ENCODE data around the gene ATXN2.
A peak's percentile ranks its signal among the peaks of the same experiment; 100 is the strongest.
"Not testable (repeated sequence)": the region's sequence is repeated elsewhere in the genome, so short reads cannot be mapped to it uniquely, and the experiment has no call there.

The ATXN2 gene

DNA sequence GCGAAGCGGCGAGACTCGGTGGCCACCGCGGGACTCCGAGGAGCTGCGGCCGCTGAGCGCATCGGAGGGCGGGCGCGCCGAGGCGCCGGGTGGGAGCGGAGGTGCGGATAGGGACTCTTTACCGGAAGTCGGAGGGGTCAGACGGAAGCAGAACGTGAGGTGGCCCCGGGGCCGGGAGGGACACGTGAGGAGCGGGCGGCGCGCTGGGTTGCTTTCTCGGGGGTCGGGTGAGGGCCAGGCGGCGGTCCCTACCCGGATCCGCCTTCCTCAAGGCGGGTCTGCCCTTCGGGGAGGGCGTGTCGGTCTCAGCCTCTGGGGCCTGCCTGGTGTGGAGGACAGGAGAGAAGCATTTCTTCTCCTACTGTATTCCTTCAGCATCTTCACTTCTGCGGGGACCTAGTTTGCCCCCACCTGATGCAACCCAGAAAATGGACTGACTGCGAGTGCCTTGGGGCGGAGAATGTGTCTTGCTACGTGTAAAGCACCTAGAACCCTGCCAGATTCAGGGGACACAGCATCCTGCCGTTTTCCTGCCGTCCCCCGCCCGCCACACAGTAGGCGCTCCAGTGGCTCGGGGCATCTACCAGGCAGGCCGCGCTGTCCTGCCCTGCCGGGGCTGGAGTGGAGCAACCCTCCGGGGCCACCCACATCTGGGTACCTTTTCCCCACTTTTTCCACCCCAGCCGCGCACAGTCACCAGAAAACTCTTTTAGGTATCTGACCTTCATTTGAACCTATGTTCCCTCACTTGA, 514 bp upstream of the ATXN2 start:
- peak; percentile 70 for DNase-seq

DNA sequence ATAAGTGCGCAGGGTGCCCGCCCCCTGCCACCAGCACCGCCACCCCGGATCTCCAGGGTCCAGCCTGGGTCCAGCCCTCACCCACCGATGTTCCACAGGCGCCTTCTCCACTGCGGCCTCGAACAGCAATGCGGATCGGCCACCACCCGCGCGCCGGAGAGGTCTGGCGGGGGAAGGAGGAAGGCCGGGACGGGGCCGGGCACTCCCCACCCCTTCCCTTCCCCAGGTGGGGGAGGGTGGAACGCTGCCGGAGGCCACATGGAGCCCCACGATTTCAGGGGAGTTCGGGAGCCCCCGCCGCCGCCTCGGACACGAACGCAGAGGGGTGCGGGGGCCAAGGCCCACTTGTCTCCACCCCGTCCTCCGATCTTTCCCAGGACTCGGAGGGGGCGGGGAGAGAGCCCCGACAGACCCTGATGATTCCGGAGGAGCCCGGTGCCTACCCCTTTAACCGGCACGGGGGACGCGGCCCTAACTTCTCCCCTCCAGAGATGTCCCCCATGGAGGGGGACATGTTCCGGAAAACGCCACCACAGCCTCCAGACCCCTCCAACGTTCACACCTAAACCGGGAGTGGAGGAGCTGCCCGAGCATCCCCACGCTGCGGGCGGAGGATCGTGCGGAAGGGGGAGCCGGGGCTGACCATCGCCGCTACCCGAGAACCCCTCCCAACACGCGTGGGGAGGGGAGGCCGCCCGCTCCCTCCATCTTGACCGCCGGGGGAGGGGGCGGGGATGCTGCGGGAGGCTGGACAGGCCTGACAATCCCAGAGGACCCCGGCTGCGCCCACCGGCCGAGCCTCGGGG, 1.1 kb downstream of the ATXN2 start:
- peak; percentile 9 for DNase-seq

DNA sequence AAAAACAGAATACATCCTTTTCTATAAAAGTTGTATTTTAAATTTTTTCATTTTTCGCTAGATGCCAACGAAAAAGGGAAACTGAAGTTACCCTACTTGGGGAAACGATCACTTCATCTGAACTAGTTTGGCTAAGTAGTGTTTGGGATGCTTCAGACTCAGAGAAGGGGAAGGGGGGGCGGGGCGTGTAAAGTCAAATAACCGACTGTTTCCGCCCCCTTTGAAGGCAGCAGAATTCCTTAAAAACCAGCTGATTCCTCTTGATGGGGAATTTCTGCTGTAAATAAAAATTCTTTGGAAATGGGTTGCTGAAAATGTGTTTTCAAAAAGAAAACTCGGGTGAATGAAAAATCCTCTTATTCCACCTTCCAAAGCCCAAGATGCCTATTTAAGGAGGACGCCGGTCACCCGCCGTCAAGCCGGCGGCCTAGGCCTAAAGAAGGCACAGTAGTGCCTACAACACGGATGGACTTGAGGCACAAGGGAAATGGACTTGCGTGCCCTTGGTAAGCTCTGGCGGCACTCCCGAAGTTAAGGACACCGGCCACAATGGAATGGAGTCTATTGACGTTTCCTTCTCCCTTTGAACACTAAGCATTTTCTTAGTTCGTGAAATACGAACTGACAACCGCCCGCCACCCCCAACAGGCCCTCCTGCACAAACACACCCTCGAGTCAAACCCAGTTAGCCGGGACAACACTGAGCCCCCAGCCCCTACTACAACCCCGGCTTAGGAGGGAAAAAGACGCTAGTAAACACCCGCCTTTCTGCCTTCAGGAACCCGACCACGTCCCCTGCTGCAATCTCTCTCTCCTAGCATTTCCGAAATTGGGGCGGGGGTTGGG, 1.9 kb downstream of the ATXN2 start:
- DNase-seq: no peak

DNA sequence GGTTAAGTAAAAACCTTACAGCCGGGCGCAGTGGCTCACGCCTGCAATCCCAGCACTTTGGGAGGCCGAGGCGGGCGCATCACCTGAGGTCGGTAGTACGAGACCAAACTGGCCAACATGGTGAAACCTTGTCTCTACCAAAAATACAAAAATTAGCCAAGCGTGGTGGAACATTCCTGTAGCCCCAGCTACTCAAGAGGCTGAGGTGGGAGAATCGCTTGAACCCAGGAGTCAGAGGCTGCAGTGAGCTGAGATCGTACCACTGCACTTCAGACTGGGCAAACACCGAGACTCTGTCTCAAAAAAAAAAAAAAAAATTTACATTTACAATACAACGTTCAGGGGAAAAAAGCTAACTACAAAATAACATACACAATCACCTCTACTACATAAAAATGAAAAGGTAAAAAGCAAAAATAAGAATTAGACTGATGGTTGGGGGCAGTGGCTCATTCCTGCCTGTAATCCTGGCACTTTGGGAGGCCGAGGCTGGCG, 3.7 kb downstream of the ATXN2 start:
- DNase-seq: not testable (repeated sequence)

DNA sequence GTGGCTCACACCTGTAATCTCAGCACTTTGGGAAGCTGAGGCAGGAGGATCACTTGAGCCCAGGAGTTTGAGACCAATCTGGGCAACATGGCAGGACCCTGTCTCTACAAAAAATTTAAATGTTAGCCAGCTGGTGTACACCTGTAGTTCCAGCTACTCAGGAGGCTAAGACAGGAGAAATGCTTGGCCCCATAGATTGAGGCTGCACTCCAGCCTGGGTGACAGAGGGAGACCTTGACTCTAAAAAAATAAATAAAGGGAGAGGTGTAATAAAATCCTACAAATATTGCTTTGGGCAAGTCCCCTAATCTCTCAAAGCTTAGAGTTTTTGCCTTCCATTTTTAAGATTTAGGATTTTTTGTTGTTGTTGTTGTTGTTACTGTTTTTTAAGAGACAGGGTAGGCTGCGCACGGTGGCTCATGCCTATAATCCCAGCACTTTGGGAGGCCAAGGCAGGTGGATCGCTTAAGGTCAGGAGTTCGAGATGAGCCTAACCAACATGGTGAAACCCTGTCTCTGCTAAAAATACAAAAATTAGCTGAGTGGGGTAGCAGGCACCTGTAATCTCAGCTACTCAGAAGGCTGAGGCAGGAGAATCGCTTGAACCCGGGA, 7.6 kb downstream of the ATXN2 start:
- not testable (repeated sequence) for DNase-seq

DNA sequence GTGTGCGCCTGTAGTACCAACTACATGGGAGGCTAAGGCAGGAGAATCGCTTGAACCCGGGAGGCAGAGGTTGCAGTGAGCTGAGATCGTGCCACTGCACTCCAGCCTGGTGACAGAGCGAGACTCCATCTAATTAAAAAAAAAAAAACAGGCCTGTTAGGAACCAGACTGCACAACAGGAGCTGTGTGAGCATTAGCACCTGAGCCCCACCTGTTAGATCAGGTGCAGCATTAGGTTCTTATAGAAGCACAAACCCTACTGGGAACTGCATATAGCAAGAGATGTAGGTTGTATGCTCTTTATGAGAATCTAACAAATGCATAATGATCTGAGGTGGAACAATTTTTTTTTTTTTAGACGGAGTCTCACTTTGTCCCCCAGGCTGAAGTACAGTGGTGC, 8.6 kb downstream of the ATXN2 start:
- DNase-seq: no peak

DNA sequence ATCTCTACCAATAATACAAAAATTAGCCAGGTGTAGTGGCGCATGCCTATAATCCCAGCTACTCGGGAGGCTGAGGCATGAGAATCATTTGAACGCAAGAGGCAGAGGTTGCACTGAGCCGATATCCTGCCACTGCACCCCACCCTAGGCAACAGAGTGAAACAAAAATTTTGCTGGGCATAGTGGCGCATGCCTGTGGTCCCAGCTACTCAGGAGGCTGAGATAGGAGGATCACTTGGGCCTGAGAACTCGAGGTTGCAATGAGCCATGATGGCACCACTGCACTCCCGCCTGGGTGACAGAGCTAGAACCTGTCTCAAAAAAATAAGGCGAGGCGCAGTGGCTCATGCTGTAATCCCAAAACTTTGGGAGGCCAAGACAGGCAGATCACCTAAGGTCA, 9.5 kb downstream of the ATXN2 start:
- DNase-seq: no peak

DNA sequence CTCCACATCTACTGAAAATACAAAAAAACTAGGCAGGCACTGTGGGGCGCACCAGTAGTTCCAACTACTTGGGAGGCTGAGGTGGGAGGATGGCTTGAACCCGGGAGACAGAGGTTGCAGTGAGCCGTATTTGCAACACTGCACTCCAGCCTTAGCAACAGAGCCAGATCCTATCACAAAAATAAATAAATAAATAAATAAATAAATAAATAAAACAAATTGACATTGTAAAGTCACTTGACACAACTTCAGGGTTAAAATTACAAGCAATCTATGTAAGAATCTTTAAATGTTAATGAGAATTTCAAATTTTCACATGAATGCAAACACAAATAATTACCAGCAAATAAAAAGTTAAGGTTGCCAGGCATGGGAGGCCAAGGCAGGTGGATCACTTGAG, 11.1 kb downstream of the ATXN2 start:
- no peak for DNase-seq

DNA sequence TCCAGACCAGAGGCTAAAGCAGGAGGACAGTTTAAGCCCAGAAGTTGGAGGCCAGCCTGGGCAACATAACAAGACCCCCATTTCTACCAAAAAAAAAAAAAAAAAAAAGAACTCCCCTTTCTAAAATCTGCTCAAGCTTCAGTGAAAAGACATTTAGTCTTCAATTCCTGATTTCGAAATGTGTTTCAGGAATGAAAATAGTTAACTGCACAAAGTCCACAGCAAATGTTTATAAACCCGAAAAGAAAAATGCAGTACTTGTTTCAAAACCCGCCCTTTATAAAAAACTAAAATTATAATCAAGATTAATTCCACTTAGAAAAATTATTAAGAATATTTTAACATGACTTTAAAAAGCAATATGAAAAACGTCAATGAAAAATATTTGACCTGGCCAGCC, 12.1 kb downstream of the ATXN2 start:
- no peak for DNase-seq

DNA sequence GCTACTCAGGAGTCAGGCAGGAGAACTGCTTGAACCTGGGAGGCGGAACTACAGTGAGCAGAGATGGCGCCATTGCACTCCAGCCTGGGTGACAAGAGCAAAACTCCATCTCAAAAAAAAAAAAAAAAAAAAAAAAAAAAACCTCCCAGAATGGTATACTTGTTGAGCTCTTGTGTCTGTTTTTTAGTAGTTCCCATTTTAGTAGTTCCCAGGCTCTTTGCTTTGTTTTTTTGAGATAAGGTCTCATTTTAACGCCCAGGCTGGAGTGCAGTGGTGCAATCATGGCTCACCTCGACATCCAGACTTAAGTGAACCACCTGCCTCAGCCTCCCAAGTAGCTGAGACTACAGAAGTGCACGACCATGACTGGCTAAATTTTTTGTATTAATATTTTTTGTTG, 13.4 kb downstream of the ATXN2 start:
- no peak for DNase-seq

DNA sequence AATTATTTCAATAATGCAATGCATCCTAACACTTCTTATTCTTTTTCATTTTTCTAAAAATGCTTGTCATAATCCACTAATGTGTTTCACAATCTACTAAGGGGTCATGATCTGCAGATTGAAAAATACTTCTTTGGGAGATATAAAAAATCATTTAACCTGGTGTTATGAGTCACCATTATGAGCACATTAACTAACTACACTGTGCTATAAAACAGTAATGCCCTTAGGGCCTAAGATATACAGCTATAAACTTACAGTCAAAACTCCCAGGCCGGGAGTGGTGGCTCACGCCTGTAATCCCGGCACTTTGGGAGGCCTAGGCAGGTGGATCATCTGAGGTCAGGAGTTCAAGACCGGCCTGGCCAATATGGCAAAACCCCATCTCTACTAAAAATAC, 14.2 kb downstream of the ATXN2 start:
- DNase-seq: no peak

DNA sequence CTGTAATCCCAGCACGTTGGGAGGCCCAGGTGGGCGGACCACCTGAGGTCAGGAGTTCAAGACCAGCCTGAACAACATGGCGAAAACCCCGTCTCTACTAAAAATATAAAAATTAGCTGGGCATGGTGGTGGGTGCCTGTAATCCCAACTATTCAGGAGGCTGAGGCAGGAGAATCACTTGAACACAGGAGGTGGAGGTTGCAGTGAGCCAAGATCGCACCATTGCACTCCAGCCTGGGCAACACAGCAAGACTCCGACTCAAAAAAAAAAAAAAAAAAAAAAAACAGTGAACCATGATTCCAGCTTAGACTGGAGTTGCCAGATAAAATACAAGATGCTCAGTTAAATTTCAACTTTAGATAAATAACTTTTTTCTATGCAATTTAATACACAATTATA, 15.6 kb downstream of the ATXN2 start:
- DNase-seq: not testable (repeated sequence)

DNA sequence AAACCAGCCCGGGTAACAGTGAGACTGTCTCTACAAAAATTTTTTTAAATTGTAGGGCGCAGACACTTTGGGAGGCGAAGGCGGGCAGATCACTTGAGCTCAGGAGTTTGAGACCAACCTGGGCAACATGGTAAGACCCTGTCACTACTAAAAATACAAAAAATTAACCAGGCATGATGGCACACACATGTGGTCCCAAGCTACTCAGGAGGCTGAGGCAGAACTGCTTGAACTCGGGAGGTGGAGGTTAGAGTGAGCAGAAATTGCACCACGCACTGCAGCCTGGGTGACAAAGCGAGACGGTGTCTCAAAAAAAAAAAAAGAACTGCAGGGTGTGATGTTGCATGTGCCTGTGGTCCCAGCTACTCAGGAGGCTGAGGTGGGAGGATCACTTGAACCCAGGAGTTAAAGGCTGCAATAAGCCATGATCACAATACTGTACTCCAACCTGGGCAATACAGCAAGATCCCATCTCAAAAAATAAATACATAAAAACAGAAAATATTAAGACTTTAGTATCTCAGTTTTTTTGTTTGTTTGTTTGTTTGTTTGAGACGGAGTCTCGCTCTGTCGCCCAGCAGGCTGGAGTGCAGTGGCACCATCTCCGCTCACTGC, 16.9 kb downstream of the ATXN2 start:
- DNase-seq: no peak

DNA sequence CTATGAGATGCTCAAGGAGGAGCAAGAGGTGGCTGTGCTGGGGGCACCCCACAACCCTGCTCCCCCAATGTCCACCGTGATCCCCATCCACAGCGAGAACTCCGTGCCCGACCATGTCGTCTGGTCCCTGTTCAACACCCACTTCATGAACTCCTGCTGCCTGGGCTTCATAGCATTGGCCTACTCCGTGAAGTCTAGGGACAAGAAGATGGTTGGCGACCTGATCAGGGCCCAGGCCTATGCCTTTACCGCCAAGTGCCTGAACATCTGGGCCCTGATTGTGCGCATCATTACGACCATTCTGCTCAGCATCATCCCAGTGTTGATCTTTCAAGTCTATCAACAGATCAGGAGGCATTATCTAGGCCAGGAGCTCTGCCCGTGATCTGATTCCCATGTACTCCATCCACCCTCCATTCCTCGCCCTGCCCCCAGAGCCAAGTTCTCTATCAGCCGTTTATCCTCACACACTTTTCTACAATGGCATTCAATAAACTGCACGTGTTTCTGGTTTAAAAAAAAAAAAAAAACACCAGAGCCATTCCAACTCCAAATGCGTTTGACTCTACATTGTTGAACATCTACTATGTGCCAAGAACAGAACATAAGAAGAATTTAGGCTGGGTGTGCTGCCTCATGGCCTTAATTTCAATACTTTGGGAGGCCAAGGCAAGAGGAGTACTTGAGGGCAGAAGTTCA, 17.5 kb downstream of the ATXN2 start:
- DNase-seq: no peak

DNA sequence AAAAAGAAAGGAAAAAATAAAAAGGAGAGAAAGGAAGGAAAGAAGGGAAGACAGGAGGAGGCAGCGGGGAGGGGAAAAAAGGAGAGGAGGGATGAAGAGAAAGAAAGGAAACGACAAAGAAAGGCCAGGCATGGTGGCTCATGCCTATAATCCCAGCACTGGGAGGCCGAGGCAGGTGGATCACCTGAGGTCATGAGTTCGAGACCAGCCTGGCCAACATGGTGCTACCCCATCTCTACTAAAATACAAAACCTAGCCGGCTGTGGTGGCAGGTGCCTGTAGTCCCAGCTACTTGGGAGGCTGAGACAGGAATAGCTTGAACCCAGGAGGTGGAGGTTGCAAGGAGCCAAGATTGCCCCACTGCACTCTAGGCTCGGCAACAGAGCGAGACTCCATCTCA, 18.4 kb downstream of the ATXN2 start:
- no peak for DNase-seq

DNA sequence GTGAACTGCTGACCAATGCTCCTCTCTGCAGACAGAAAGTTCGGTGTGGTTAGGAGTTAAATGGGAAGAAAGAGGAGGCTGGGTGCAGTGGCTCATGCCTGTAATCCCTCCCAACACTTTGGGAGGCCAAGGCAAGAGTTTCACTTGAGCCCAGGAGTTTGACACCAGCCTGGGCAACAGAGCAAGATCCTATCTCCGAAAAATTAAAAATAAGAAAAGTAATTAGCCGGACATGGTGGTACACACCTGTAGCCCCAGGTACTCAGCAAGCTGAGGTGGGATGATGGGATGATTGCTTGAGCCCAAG, 19.0 kb downstream of the ATXN2 start:
- DNase-seq: no peak

DNA sequence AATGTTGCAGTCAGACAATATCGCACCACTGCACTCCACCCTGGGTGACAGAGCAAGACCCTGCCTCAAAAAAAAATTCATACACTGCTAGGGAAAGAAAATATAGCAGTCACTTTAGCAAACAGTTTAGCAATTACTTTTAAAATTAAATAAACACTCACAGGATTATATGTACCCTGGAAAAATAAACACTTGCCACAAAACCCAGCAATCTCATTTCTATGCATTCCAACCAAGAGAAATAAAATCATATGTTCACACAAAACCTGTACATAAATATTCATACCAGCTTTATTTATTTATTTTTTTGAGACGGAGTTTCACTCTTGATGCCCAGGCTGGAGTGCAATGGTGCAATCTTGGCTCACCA, 20.2 kb downstream of the ATXN2 start:
- no peak for DNase-seq

DNA sequence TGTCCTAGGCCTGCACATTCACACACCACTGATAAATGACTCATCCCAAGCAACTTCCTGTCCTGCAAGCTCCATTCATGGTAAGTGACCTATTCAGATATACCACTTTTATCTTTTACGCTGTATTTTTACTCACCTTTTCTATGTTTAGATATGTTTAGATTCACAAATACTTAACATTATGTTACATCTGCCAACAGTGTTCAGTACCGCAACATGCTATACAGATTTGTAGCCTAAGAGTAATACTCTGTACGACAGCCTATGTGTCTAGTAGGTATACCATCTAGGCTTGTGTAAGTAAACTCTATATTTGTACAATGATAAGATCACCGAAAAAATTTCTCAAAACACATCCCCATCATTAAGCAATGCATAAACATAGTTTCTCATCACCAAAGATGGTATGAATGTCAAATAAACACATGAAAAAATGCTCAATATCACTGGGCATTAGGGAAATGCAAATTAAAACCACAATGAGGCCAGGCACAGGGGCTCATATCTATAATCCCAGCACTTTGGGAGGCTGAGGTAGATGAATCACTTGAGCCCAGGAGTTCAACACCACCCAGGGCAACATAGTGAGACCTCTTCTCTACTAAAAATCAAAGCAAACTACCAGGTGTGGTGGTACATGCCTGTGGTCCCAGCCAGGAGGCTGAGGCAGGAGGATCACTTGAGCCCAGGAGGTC, 20.7 kb downstream of the ATXN2 start:
- no peak for DNase-seq

DNA sequence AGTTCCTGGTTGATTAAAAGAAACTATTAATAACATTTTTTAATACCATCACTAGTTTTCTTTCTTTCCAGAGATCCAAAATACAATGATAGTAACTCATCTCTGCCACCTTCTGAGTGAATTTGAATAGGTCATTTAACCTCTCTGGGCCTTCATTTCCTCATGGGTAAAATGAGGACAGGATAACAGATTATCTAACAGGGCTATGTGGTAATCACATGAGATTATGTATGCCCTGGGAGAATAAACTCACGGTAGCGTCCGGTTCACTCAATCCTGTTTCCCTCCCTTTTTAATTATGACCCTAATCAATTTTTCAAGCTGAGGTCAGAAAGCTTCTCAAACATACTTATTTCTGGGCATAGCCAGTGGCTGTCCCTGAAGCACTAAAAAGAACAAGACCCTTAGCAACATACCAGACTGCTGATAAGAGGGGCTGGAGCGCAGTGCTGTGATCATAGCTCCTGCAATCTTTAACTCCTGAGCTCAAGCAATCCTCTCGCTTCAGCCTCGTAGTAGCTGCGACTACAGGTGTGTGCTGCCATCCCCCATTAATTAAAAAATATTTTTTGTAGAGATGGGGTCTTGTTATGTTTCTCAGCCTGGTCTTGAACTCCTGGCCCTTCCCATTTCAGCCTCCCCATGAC, 24.2 kb downstream of the ATXN2 start:
- DNase-seq: no peak

DNA sequence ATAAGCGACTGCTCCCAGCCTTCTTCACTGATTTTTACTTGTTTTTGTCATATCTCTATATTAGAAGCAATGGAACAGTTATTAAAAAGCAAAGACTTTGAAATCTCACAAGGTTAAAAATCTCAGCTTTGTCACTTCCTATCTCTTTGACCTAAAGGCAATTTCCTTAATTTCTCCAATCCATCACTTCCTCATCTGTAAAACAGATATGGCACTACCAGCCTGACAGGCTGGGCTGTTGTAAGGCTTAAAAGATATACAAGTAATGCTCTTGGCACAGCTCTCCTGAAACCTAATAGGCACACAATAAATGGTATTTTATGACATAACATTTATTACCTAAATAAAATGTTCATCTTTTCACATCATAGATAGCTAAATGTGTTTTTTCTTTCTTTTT, 25.6 kb downstream of the ATXN2 start:
- no peak for DNase-seq
